ENCODE data around the gene ATXN7L1. TPM values are rescaled to one million over a fixed set of nuclear protein-coding genes. Genes with fewer than 3 reads are reported as not detected.
A peak's percentile ranks its signal among the peaks of the same experiment; 100 is the strongest.

ATXN7L1 gene
- total RNA-seq, 2 donors from 2014 or later = 1.7 to 3.2 TPM

DNA sequence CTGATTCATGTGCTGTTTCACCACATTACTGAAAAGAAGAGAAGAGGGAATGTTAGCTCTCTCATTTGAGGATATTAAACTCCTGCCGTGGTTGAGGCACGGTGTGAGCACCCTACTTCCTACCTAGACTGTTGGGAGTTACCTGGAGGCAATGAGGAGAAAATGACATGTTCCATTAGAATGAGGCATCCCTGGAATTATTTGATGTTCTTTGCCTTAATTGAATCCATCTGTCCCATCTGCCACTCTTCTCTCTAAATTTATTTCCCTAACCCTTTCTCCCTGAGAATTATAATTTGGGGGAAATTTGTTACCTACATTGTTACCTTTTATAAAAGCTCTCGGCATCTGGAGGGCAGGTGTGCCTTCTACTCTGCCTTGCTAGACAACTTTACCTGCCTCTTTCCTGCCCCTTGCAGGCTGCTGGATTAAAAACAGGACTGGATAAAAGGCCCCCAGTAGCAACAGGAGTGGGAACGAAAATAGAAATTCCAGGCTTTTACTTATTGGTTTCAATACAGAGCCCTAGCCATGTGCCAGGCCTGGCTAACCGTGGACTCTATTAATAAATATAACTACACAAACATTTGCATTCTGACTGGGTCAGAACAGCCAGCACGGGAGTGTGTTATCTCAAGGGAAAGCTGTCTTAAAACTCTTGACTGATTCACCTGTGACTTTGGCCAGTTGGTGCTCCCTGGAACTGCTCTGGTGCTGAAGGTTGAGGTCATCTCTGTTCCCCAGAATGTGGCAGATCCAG lies 4.4 kb upstream of the ATXN7L1 start:
- Histone ChIP-seq H3K4me3 (no peak overlapping the region), H3K27me3 (no peaks in the 10 kb centered on the region), H3K4me1 (peaks cover 0 to 16% of the 10 kb centered on the region in 2 donors), H3K9me3 (no peaks in the 10 kb centered on the region), H3K27ac (no peak overlapping the region), H3K36me3 (no peaks in the 10 kb centered on the region)
- TF ChIP-seq, protein P1, sequence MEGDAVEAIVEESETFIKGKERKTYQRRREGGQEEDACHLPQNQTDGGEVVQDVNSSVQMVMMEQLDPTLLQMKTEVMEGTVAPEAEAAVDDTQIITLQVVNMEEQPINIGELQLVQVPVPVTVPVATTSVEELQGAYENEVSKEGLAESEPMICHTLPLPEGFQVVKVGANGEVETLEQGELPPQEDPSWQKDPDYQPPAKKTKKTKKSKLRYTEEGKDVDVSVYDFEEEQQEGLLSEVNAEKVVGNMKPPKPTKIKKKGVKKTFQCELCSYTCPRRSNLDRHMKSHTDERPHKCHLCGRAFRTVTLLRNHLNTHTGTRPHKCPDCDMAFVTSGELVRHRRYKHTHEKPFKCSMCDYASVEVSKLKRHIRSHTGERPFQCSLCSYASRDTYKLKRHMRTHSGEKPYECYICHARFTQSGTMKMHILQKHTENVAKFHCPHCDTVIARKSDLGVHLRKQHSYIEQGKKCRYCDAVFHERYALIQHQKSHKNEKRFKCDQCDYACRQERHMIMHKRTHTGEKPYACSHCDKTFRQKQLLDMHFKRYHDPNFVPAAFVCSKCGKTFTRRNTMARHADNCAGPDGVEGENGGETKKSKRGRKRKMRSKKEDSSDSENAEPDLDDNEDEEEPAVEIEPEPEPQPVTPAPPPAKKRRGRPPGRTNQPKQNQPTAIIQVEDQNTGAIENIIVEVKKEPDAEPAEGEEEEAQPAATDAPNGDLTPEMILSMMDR (IDR thresholded peaks at IDR 0.05) = no peak
- DNase-seq (ENCODE audit: low spot score) = no peak

DNA sequence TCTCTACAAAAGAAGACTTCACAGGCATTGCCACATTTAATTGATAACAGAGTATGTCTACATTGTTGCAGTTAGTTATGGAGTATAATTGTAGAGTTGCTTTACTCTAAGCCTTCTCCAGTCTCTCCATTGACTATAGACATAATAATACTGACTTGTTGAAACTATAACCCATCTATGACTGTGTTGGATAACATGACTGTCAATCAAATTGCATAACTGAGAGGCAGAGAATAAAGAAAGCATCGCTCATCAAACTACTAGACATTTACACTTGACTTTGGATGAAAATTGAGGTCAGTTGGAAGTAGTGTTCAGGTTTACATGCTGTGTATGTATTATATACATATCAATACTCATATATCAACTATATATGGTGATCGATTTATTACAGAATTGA lies 3.4 kb upstream of the ATXN7L1 start:
- Histone ChIP-seq H3K27me3 (no peaks in the 10 kb centered on the region), H3K27ac (no peak overlapping the region), H3K4me1 (peaks cover 0 to 26% of the 10 kb centered on the region in 2 donors), H3K9me3 (no peaks in the 10 kb centered on the region), H3K36me3 (no peaks in the 10 kb centered on the region), H3K4me3 (no peak overlapping the region)
- no peak for DNase-seq (ENCODE audit: low spot score)
- TF ChIP-seq, protein P1 (IDR thresholded peaks at IDR 0.05) = no peak

DNA sequence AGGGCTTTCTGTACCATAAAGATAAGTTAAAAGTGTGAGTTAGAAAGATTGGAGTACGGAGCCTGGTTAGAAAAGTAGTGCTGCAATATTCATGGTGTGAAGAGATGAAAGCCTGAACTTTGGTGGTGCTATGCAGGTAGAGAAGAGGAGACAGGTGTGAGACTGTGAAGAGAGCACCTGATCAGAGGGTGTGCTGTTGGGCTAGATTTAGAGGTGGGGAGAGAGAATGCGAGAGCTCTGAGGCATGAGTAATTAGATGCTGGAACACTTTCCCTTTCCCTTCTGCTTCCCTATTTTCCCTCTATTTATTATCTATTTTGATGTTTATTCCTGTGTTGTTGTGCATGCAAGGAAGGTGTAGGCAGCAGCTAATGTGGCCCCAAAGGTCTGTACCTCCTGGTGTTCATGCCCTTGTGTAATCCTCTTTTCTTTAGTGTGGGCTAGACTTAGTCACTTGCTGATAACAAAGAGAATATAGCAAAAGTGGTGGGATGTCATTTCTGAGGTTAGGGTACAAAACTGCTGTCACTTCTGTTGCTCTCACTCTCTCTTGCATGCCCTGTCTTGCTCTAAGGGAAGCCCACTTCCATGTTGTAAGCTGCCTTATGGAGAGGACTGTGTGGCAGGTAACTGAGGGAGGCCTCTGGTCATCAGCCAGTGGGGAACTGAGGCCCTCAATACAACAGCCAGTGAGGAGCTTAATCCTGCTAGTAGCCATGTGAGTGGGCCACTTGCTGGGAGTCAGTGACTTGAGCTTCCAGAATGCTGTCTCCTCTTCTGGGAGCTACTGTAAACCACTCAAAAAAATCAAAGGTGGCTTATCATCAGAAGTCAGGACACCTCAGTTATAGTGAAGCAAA lies 2.6 kb upstream of the ATXN7L1 start:
- DNase-seq (ENCODE audit: low spot score) = no peak
- H3K27ac ChIP-seq = no peak overlapping the region
- no peaks in the 10 kb centered on the region for H3K36me3 ChIP-seq
- H3K9me3 ChIP-seq = no peaks in the 10 kb centered on the region
- H3K4me1 ChIP-seq = peaks cover 0 to 26% of the 10 kb centered on the region in 2 donors
- H3K27me3 ChIP-seq = no peaks in the 10 kb centered on the region
- TF ChIP-seq, protein P1 (IDR thresholded peaks at IDR 0.05) = no peak
- no peak overlapping the region for H3K4me3 ChIP-seq

DNA sequence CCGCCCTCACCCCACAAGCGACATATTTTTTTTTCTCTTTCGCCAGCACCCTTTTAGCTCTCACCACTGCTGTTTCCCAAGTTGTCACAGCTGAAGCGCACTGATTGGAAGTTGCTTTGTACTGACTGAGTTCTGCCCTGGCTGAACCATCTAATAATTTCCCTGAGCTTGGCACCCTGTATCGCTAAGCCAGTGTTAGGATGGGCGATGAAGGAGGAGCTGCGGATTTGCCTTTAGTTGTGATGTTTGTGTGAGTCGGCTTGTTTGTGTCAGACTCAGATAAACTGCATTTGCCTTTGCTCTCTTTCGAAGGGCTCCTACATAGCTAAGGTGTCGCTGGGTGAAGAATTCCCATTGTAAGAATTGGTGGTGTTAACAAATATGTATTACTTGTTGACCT lies 1.3 kb upstream of the ATXN7L1 start:
- Histone ChIP-seq H3K27me3 (no peaks in the 10 kb centered on the region), H3K4me1 (peaks cover 0 to 26% of the 10 kb centered on the region in 2 donors), H3K27ac (no peak overlapping the region), H3K9me3 (no peaks in the 10 kb centered on the region), H3K4me3 (peak overlapping the region; percentile 75 to 80), H3K36me3 (no peaks in the 10 kb centered on the region)
- TF ChIP-seq, protein P1 (IDR thresholded peaks at IDR 0.05) = no peak
- no peak for DNase-seq (ENCODE audit: low spot score)

DNA sequence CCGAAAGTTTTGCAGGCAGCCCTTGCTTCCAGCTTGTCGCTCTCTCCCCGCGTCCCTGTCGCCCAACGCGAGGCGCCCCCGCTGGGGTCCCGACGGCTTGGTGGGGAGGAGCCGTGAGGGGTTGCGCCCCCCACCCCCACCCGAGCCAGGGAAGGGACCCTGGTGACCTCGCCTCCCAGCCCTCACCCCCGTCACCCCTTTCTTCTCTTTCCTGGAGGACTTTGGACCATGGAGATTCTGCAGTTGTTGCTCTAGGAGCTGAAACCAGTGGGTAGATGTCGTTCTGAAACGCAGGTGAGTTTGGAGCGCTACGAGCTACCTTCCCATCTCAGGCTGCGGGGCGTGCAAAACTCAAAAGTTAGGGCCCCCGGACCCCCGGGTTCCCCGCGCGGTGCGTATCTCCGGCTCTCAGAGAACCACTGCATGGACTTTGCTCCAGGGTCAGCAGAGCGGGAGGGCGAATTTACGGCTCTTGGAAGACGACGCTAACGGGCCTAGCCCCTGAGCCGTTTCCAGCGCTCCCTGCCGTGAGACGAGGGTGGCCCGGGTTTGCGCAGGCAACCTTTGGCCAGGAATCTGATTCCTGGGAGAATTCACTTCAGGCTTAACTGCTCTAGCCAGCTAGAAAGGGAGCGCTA lies 684 bp upstream of the ATXN7L1 start:
- Histone ChIP-seq H3K36me3 (no peaks in the 10 kb centered on the region), H3K4me3 (peak overlapping the region; percentile 75 to 80), H3K4me1 (peaks cover 0 to 26% of the 10 kb centered on the region in 2 donors), H3K27ac (peak overlapping the region in 1 of 2 donors; percentile 55), H3K27me3 (no peaks in the 10 kb centered on the region), H3K9me3 (no peaks in the 10 kb centered on the region)
- no peak for DNase-seq (ENCODE audit: low spot score)
- TF ChIP-seq, protein P1 (IDR thresholded peaks at IDR 0.05) = no peak

All from right atrium auricular region (tissue), 2 donors.